GM10266 (cell line): ENCODE data around the gene ZFAND3.
"Not testable (repeated sequence)": the region's sequence is repeated elsewhere in the genome, so short reads cannot be mapped to it uniquely, and the experiment has no call there.

Source experiments
- DNase-seq: peaks from one replicate; pipeline ENCODE4 v3.0.0; 2012; ENCODE audit errors: extremely low spot score
- CTCF ChIP-seq: IDR thresholded peaks from 2 replicates; pipeline ENCODE4 v1.5.1; 2012; ENCODE audit warnings: mild to moderate bottlenecking, low read depth; ENCODE audit not compliant: control insufficient read depth, insufficient read depth; ENCODE audit errors: missing control alignments

The ZFAND3 gene

DNA sequence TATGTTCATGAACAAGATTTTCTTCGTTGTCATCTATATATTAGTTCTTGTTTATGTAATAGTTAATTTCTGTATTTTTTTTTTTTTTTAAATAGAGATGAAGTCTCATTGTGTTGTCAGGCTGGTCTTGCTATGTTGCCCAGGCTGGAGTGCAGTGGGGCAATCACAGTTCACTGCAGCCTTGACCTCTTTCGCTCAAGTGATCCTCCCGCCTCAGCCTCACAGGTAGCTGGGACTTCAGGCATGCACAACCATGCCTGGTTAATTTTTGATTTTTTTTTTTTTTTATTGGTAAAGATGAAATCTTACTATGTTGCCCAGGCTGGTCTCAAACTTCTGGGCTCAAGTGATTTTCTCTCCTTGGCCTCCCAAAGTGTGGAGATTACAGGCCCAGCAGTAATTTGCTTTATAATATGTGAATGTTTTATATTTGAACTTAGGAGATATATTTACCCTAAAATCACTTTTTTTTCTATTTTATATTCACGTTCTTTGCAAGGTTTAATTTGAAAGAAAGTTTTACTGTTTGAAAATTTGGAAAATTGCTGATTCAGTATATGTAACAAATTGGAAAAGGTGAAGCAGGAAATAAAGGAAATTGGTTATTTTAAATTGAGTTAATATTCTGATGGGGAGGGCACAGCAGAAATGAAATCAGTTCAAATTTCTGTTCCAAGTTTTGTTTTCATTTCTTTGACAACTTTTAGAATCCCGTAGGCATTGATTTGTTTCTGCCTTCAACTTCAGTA lies 56.2 kb downstream of the ZFAND3 start:
- no peak for TF ChIP-seq CTCF
- no peak for DNase-seq

DNA sequence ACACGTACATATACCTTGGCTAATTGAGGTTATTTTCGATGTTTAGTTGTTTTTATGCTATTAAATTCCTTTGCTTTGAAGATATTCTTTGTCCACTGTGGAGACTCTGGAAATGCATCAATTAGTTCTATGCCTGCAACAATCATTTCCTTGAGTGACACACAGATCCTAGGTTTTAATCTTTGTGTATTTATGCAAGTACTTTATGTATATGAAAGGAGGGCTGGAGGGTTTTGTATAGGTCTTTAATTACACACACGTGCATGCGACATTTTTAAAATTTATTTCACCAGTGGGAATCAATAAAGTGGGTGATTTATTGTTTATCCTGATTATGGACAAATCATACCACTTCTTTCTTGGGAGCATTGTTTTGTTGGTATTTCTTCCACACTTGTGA lies 57.3 kb downstream of the ZFAND3 start:
- no peak for DNase-seq
- no peak for TF ChIP-seq CTCF

DNA sequence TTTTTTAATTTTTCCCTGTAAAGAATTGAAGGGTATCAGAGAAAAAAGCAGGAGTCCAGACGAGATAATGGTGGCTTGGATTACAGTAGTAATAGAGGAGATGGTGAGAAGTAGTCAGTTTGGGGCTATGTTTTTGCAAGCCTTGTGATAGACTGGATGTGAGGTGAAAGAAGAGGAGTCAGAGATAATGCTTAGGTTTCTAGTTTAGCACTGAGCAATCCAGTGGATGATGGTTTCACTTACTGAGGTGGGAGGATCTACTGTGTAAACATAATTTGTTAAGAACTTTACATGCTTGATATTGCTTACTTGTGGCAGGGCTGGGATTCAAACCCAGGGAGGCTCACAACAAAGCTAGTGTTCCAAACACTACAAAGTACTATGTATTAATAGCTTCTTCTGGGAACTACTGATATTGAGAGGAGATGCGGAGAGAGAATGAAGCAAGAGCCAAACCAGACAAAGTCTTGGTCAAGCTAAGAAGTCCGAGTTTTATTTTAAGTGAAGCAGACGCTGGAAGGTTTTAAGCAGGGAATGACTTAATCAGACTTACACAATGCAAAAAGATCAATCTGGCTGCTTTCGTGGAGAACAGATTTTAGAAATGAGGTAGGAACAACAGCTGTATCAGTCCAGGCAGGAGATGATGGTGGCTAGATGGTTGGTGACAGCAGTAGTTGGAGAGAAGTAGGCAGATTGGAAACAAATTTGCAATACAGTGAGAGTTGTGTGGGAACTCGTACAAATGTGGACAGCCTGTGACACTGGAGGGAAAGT lies 58.0 kb downstream of the ZFAND3 start:
- DNase-seq, result no peak
- no peak for TF ChIP-seq CTCF

- TF ChIP-seq CTCF, result no peak
- no peak for DNase-seq
Observed at GRCh38 chr6:37878150-37878710, 58.7 kb downstream of the ZFAND3 start.

GRCh38 chr6:37880602-37881001 lies 61.1 kb downstream of the ZFAND3 start:
- not testable (repeated sequence) for DNase-seq

DNA sequence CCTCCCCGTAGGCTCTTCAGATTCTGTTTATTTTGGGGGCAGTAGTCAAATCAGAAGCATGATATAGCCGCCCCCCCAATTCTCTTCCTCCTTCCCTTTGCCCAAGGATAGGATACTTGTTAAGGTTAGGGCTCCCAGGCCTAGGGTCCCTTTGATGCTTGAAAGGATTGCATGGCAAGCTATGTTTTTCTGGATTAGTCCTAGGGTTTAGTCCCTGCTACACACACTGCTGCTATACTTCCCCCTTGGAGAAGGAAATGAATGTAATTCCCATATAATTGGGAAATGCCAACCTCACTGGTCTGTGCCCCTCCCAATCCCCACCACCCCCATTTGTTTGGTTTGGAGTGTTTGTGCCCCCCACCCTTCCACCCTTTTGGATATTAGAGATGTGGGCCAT lies 62.8 kb downstream of the ZFAND3 start:
- DNase-seq, result no peak
- no peak for TF ChIP-seq CTCF

DNA sequence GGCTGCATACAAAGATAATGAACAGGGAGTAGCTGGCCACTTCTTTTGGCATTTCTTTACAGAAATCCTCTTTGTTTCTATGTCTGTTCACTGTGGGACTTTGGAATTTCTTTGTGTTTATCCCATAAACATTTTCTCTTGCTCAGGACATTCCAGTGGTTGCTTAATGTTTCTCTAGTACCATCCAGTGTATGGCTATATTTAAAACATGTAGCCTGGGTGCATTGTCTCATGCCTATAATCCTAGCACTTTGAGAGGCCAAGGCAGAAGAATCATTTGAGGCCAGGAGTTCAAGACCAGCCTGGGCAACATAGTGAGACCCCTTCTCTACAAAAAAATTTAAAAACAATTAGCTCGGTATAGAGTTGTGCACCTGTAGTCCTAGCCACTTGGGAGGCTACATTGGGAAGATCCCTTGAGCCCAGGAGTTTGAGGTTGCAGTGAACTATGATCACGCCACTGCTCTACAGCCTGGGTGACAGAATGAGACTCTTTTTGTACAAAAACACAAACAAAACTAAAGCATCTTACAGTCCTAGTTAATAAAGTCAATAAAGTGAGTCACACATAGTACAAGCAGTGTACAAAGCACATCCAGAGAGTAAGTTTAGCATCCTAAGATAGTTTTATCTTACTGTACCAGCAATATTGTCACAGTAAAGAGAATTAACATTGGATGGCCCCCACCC lies 63.3 kb downstream of the ZFAND3 start:
- DNase-seq, result no peak
- no peak for TF ChIP-seq CTCF
